Measurements from ENCODE around the gene MLYCD. TPM values are rescaled to one million over a fixed set of nuclear protein-coding genes. Genes with fewer than 3 reads are reported as not detected.

The MLYCD gene
- total RNA-seq, 1 donor, result 5.1 TPM

GRCh38 chr16:83929811-83930555, 31.1 kb downstream of the MLYCD start:
- DNase-seq (ENCODE audit: insufficient read length, low spot score, missing footprints), result peak; percentile 52
- H3K4me2 ChIP-seq (ENCODE audit: insufficient read depth, low read length), result no peak overlapping the region

DNA sequence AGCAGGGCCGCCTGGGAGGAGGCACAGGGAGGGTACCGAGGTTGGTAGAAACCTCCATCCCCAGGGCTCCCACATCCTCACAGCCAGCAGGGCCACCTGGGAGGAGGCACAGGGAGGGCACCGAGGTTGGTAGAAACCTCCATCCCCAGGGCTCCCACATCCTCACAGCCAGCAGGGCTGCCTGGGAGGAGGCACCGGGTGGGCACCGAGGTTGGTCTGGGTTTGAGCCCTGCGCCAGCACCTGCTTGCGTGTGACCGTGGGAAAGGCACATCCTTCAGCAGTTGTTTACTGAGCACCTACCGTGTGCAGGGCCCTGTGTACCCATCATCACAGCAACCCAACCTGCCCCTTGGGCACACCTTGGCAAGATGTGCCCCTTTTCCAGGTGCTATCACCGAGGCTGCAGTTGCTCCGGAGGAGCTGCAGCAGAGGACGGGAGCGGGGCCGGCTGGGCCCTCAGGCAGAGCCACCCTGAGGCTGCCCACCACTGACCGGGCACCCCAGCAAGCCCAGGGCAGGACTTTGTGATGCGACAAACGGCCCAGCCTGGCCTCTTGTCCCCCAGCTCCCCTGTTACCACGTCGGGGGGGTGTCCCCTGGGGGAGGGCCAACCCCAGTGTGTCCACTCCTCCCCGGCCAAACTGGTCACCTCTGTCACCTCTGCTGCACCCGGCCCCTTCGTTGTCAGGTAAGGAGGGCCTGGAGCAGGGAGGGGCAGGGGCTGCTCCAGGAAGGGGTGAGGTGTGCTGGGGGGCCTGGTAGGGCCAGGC, 32.0 kb downstream of the MLYCD start:
- TF ChIP-seq CTCF (IDR thresholded peaks at IDR 0.05; ENCODE audit: extremely low read depth, low read depth, low read length), result no peak
- no peak overlapping the region for H3K4me2 ChIP-seq (ENCODE audit: insufficient read depth, low read length)
- peak; percentile 65 for DNase-seq (ENCODE audit: insufficient read length, low spot score, missing footprints)
- H4K20me1 ChIP-seq (ENCODE audit: insufficient read depth, low read length), result peaks cover 6% of the 10 kb centered on the region
- no peaks in the 10 kb centered on the region for H3K79me2 ChIP-seq (ENCODE audit: insufficient read depth, low read length)
- H3K27me3 ChIP-seq (ENCODE audit: insufficient read depth, low read length), result no peaks in the 10 kb centered on the region
- H3K4me3 ChIP-seq (ENCODE audit: insufficient read depth, low read length), result no peak overlapping the region
- peaks cover 42% of the 10 kb centered on the region for H3K4me1 ChIP-seq (ENCODE audit: insufficient read depth, low read length)
- H3K9me3 ChIP-seq (ENCODE audit: low read depth, low read length), result no peaks in the 10 kb centered on the region
- H2AFZ ChIP-seq (ENCODE audit: low read length), result no peak overlapping the region
- H3K36me3 ChIP-seq (ENCODE audit: insufficient read depth, low read length), result no peaks in the 10 kb centered on the region
- H3K27ac ChIP-seq (ENCODE audit: low read depth, low read length), result no peak overlapping the region

More at GRCh38 chr16:83929811-83930555, 31.1 kb downstream of the MLYCD start:
- Histone ChIP-seq H3K27ac (ENCODE audit: low read depth, low read length) (no peak overlapping the region), H2AFZ (ENCODE audit: low read length) (no peak overlapping the region), H3K4me1 (ENCODE audit: insufficient read depth, low read length) (peaks cover 42% of the 10 kb centered on the region), H3K79me2 (ENCODE audit: insufficient read depth, low read length) (no peaks in the 10 kb centered on the region), H3K27me3 (ENCODE audit: insufficient read depth, low read length) (no peaks in the 10 kb centered on the region), H3K4me3 (ENCODE audit: insufficient read depth, low read length) (no peak overlapping the region), H3K9me3 (ENCODE audit: low read depth, low read length) (no peaks in the 10 kb centered on the region), H3K36me3 (ENCODE audit: insufficient read depth, low read length) (no peaks in the 10 kb centered on the region), H4K20me1 (ENCODE audit: insufficient read depth, low read length) (peaks cover 12% of the 10 kb centered on the region)
- TF ChIP-seq CTCF (IDR thresholded peaks at IDR 0.05; ENCODE audit: extremely low read depth, low read depth, low read length), result no peak

- no peak overlapping the region for H2AFZ ChIP-seq (ENCODE audit: low read length)
- no peaks in the 10 kb centered on the region for H3K9me3 ChIP-seq (ENCODE audit: low read depth, low read length)
- no peaks in the 10 kb centered on the region for H3K79me2 ChIP-seq (ENCODE audit: insufficient read depth, low read length)
- no peak overlapping the region for H3K4me2 ChIP-seq (ENCODE audit: insufficient read depth, low read length)
- H3K36me3 ChIP-seq (ENCODE audit: insufficient read depth, low read length), result no peaks in the 10 kb centered on the region
- DNase-seq (ENCODE audit: insufficient read length, low spot score, missing footprints), result peak; percentile 69
- no peaks in the 10 kb centered on the region for H3K27me3 ChIP-seq (ENCODE audit: insufficient read depth, low read length)
- no peak overlapping the region for H3K27ac ChIP-seq (ENCODE audit: low read depth, low read length)
- H3K4me3 ChIP-seq (ENCODE audit: insufficient read depth, low read length), result no peak overlapping the region
- peaks cover 4% of the 10 kb centered on the region for H4K20me1 ChIP-seq (ENCODE audit: insufficient read depth, low read length)
- TF ChIP-seq CTCF (IDR thresholded peaks at IDR 0.05; ENCODE audit: extremely low read depth, low read depth, low read length), result no peak
- peaks cover 37% of the 10 kb centered on the region for H3K4me1 ChIP-seq (ENCODE audit: insufficient read depth, low read length)
Measured at GRCh38 chr16:83931556-83931955, 32.6 kb downstream of the MLYCD start.

- Histone ChIP-seq H3K4me2 (ENCODE audit: insufficient read depth, low read length) (no peak overlapping the region), H3K4me1 (ENCODE audit: insufficient read depth, low read length) (peaks cover 30% of the 10 kb centered on the region), H4K20me1 (ENCODE audit: insufficient read depth, low read length) (peaks cover 4% of the 10 kb centered on the region), H3K36me3 (ENCODE audit: insufficient read depth, low read length) (no peaks in the 10 kb centered on the region), H3K27ac (ENCODE audit: low read depth, low read length) (no peak overlapping the region), H3K27me3 (ENCODE audit: insufficient read depth, low read length) (no peaks in the 10 kb centered on the region), H2AFZ (ENCODE audit: low read length) (no peak overlapping the region), H3K79me2 (ENCODE audit: insufficient read depth, low read length) (no peaks in the 10 kb centered on the region), H3K4me3 (ENCODE audit: insufficient read depth, low read length) (no peak overlapping the region), H3K9me3 (ENCODE audit: low read depth, low read length) (no peaks in the 10 kb centered on the region)
- TF ChIP-seq CTCF (IDR thresholded peaks at IDR 0.05; ENCODE audit: extremely low read depth, low read depth, low read length), result no peak
- peak; percentile 42 for DNase-seq (ENCODE audit: insufficient read length, low spot score, missing footprints)
Measured at GRCh38 chr16:83932304-83932703, 33.4 kb downstream of the MLYCD start.
